Calu3 (cell line): ENCODE measurements around the gene CD177. TPM values are rescaled to one million over a fixed set of nuclear protein-coding genes. Genes with fewer than 3 reads are reported as not detected.
A peak's percentile ranks its signal among the peaks of the same experiment; 100 is the strongest.
"Not testable (repeated sequence)": the region's sequence is repeated elsewhere in the genome, so short reads cannot be mapped to it uniquely, and the experiment has no call there.

Experiments
- BruUV-seq: library from RNA; stranded (reverse); fragments of 400-500 nt; replicated peaks from 2 replicates; lab custom pipeline; 2021; lab: Mats Ljungman, UMichigan
- CTCF ChIA-PET: fragments of 300-600 bp; sonication (Branson Sonifier 250); formaldehyde crosslinking; loops from one replicate; lab custom pipeline; 2022; ENCODE audit warnings: antibody characterized with exemption; lab: Charles Lee
- DNase-seq: peaks from one replicate; pipeline ENCODE4 v3.0.0; 2022
- H3K27ac Mint-ChIP-seq: one replicate; pipeline ENCODE4 v1.8.0; 2022; ENCODE audit warnings: mixed read lengths; ENCODE audit not compliant: unreplicated experiment
- H3K27me3 Mint-ChIP-seq: one replicate; pipeline ENCODE4 v1.8.0; 2022; ENCODE audit warnings: mixed read lengths; ENCODE audit not compliant: unreplicated experiment
- H3K36me3 Mint-ChIP-seq: one replicate; pipeline ENCODE4 v1.8.0; 2022; ENCODE audit warnings: mild to moderate bottlenecking, moderate library complexity, mixed read lengths; ENCODE audit not compliant: insufficient read depth, unreplicated experiment
- H3K4me1 Mint-ChIP-seq: one replicate; pipeline ENCODE4 v1.8.0; 2022; ENCODE audit warnings: mild to moderate bottlenecking, low read depth, mixed read lengths; ENCODE audit not compliant: unreplicated experiment
- H3K4me3 Mint-ChIP-seq: one replicate; pipeline ENCODE4 v1.8.0; 2022; ENCODE audit warnings: mild to moderate bottlenecking, low read depth, moderate library complexity, mixed read lengths; ENCODE audit not compliant: unreplicated experiment
- H3K9me3 Mint-ChIP-seq: one replicate; pipeline ENCODE4 v1.8.0; 2022; ENCODE audit warnings: low read depth, mixed read lengths; ENCODE audit not compliant: unreplicated experiment
- CTCF ChIP-seq: fragments of 200-600 bp; IDR thresholded peaks from one replicate; pipeline ENCODE4 v1.8.0; 2022; ENCODE audit warnings: antibody characterized with exemption; ENCODE audit not compliant: unreplicated experiment
- intact Hi-C: fragments of 100-400 bp; cut with micrococcal nuclease; formaldehyde crosslinking; loops from one replicate; pipeline ENCODE4 v1.10.0; 2022; ENCODE audit not compliant: unreplicated experiment
- total RNA-seq: library from RNA; stranded (reverse); gene quantifications from 2 replicates; pipeline ENCODE4 v1.2.3, GENCODE V29; 2022

CD177 gene
- total RNA-seq, 1 experiment from 2014 or later, result 0.73 TPM

GRCh38 chr19:43337737-43338136, 15.7 kb upstream of the CD177 start:
- BruUV-seq, result no TSS peak

GRCh38 chr19:43338530-43338929, 15.0 kb upstream of the CD177 start:
- intact Hi-C loops, result no loop called here
- H3K4me1 Mint-ChIP-seq, result peaks cover 5% of the 10 kb centered on the region
- BruUV-seq, result no TSS peak
- no peaks in the 10 kb centered on the region for H3K36me3 Mint-ChIP-seq
- no peak for DNase-seq
- H3K4me3 Mint-ChIP-seq, result no peak overlapping the region
- CTCF ChIA-PET, result interaction anchor here (0.6 kb wide), 1 partner anchor 387 kb away, joined by 3 read pairs; no protein-coding TSS in a partner anchor
- H3K27ac Mint-ChIP-seq, result no peak overlapping the region
- peaks cover 25% of the 10 kb centered on the region for H3K27me3 Mint-ChIP-seq
- TF ChIP-seq CTCF, result no peak
- no peaks in the 10 kb centered on the region for H3K9me3 Mint-ChIP-seq

More at GRCh38 chr19:43337737-43338136, 15.7 kb upstream of the CD177 start:
- Mint-ChIP-seq H3K4me3 (no peak overlapping the region), H3K27ac (no peak overlapping the region), H3K36me3 (no peaks in the 10 kb centered on the region), H3K4me1 (no peaks in the 10 kb centered on the region), H3K27me3 (peaks cover 25% of the 10 kb centered on the region), H3K9me3 (no peaks in the 10 kb centered on the region)
- DNase-seq, result no peak
- intact Hi-C loops, result no loop called here
- CTCF ChIA-PET, result no interaction called here
- TF ChIP-seq CTCF, result no peak

- CTCF ChIA-PET, result interaction anchor here (0.6 kb wide), 1 partner anchor 386 kb away, joined by 3 read pairs; no protein-coding TSS in a partner anchor
- H3K4me3 Mint-ChIP-seq, H3K27ac Mint-ChIP-seq, intact Hi-C loops, DNase-seq, H3K9me3 Mint-ChIP-seq, BruUV-seq, H3K36me3 Mint-ChIP-seq: not testable (repeated sequence)
- peaks cover 12% of the 10 kb centered on the region for H3K4me1 Mint-ChIP-seq
- H3K27me3 Mint-ChIP-seq, result peaks cover 25% of the 10 kb centered on the region
Measured at GRCh38 chr19:43339243-43339930, 14.1 kb upstream of the CD177 start.

GRCh38 chr19:43340101-43340500, 13.4 kb upstream of the CD177 start:
- CTCF ChIA-PET, DNase-seq, H3K4me3 Mint-ChIP-seq, BruUV-seq, intact Hi-C loops, H3K27ac Mint-ChIP-seq, H3K36me3 Mint-ChIP-seq, H3K9me3 Mint-ChIP-seq: not testable (repeated sequence)
- Mint-ChIP-seq H3K4me1 (peaks cover 15% of the 10 kb centered on the region), H3K27me3 (peaks cover 25% of the 10 kb centered on the region)

- H3K27ac Mint-ChIP-seq, H3K36me3 Mint-ChIP-seq, intact Hi-C loops, H3K4me3 Mint-ChIP-seq, BruUV-seq, H3K9me3 Mint-ChIP-seq, CTCF ChIA-PET, DNase-seq: not testable (repeated sequence)
- H3K27me3 Mint-ChIP-seq, result peaks cover 25% of the 10 kb centered on the region
- peaks cover 15% of the 10 kb centered on the region for H3K4me1 Mint-ChIP-seq
Measured at GRCh38 chr19:43341098-43341497, 12.4 kb upstream of the CD177 start.

- peaks cover 15% of the 10 kb centered on the region for H3K4me1 Mint-ChIP-seq
- DNase-seq, CTCF ChIA-PET, intact Hi-C loops, H3K9me3 Mint-ChIP-seq, H3K27ac Mint-ChIP-seq, H3K36me3 Mint-ChIP-seq, BruUV-seq, H3K4me3 Mint-ChIP-seq: not testable (repeated sequence)
- H3K27me3 Mint-ChIP-seq, result peaks cover 25% of the 10 kb centered on the region
Measured at GRCh38 chr19:43342104-43342503, 11.4 kb upstream of the CD177 start.

GRCh38 chr19:43344347-43344925, 9.1 kb upstream of the CD177 start:
- H3K4me1 Mint-ChIP-seq, result peaks cover 19% of the 10 kb centered on the region
- BruUV-seq, intact Hi-C loops, CTCF ChIA-PET, H3K9me3 Mint-ChIP-seq, H3K36me3 Mint-ChIP-seq: not testable (repeated sequence)
- H3K4me3 Mint-ChIP-seq, result peak overlapping the region; percentile 12
- peak; percentile 25 for DNase-seq
- H3K27me3 Mint-ChIP-seq, result peaks cover 24% of the 10 kb centered on the region
- H3K27ac Mint-ChIP-seq, result peak overlapping the region; percentile 41

- H3K4me1 Mint-ChIP-seq, result peaks cover 10% of the 10 kb centered on the region
- BruUV-seq, H3K4me3 Mint-ChIP-seq, H3K36me3 Mint-ChIP-seq, H3K9me3 Mint-ChIP-seq, intact Hi-C loops, DNase-seq, H3K27ac Mint-ChIP-seq: not testable (repeated sequence)
- CTCF ChIA-PET, result interaction anchor here (0.5 to 0.8 kb wide), 3 partner anchors 20 to 896 kb away, joined by 3 to 5 read pairs (median 3); no protein-coding TSS in a partner anchor
- H3K27me3 Mint-ChIP-seq, result peaks cover 27% of the 10 kb centered on the region
Measured at GRCh38 chr19:43349813-43350212, 3.7 kb upstream of the CD177 start.
